AG20443 (cell line): ENCODE results near the gene ZC3H7B.
"Not testable (repeated sequence)": the region's sequence is repeated elsewhere in the genome, so short reads cannot be mapped to it uniquely, and the experiment has no call there.

Experiments used
- DNase-seq: peaks from one replicate; pipeline ENCODE4 v3.0.0; 2012; ENCODE audit warnings: low spot score, mixed read lengths

ZC3H7B gene

DNA sequence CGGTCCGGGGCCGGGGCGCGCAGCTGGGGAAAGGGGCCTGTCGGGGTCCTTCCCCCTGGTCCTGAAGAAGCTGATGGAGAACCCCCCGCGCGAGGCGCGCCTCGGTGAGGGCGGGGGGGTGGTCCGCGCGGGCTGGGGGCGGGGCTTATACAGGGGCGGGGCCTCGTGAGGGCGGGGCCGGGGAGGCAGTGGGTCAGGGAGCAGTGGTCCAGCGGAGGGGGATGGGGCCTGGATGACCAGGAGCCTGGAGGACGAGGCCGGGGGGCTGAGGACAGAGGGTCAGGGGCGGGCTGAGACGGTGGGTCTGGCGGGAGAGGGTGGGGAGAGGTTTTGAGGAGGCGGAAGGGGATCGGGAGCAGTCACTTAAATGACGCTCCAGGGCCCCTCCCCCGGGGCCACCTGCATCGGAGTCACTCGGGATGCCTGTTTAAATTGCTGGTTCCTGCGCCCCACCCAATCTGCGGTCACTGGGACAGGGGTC, 80.8 kb downstream of the ZC3H7B start:
- peak; percentile 91 for DNase-seq

DNA sequence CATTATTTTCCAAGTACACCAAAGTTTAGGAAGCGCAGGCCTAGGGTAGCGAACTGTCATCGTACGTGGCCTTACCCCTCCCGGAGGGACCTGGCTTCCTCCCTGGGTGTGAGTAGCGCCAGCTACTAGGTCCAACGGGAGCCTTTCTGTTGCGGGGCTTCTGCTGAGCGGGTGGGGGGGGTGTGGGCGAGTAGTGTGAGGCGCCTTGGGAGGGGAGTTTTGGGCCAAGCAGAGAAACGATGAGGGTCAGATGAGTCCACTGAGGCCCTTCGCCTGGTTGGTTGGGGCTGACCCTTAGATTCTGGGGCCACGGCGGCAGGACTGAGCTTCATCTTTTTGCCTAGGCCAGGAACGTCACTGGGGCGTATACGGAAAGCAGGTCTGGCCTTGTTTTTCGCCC, 81.3 kb downstream of the ZC3H7B start:
- no peak for DNase-seq

DNA sequence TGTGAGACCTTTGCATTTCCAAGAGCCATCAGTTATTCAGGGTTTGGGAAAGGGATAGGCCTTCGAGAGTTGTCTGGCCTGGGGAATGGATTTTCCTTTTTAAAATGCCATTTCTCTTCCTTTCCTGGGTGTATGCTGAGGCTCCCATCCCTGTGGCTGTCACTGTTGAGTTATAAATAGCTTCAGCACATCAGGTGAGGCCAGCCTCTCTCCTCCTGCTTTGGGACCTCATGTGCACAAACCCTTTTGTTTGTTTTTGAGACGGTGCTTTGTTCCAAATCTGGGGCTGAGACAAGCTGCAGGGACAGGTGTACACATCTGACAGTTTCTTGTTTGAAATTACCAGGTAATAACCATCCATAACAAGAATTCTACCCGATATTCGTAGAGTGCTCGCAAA, 81.8 kb downstream of the ZC3H7B start:
- no peak for DNase-seq

DNA sequence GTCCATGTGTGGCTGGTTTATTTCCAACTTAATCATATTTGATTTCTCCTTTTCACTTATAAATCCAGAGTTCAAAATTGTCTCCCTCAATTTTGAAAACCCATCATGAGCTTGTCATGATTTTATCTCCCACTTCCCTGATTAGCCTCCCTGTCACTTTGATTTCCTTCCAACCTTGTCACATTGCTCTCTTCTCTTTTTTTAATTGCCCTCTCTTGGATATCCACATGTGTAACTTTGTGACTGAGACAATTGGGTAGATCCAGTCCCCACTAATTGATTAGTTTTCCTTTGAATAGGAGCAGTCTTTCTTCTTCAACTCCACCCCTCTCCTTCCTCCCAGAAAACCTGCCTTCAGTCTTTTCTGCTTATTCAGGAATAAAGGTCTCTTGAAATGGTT, 82.8 kb downstream of the ZC3H7B start:
- DNase-seq, result no peak

DNA sequence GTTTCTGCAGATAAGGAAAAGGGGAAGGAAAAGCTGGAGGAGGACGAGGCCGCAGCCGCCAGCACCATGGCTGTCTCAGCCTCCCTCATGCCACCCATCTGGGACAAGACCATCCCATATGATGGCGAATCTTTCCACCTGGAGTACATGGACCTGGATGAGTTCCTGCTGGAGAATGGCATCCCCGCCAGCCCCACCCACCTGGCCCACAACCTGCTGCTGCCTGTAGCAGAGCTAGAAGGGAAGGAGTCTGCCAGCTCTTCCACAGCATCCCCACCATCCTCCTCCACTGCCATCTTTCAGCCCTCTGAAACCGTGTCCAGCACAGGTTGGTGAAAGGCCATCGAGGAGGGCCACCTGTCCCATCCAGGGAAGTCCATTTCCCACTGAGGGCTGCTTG, 86.0 kb downstream of the ZC3H7B start:
- DNase-seq, result no peak

DNA sequence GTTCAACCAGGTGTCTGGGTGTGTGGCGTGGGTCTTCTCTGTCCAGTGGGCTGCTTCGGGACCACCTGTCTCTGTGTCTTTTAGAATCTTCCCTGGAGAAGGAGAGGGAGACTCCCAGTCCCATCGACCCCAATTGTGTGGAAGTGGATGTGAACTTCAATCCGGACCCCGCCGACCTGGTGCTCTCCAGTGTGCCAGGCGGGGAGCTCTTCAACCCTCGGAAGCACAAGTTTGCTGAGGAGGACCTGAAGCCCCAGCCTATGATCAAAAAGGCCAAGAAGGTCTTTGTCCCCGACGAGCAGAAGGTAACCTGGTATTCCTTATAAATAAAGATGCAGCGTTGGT, 92.7 kb downstream of the ZC3H7B start:
- DNase-seq, result no peak

DNA sequence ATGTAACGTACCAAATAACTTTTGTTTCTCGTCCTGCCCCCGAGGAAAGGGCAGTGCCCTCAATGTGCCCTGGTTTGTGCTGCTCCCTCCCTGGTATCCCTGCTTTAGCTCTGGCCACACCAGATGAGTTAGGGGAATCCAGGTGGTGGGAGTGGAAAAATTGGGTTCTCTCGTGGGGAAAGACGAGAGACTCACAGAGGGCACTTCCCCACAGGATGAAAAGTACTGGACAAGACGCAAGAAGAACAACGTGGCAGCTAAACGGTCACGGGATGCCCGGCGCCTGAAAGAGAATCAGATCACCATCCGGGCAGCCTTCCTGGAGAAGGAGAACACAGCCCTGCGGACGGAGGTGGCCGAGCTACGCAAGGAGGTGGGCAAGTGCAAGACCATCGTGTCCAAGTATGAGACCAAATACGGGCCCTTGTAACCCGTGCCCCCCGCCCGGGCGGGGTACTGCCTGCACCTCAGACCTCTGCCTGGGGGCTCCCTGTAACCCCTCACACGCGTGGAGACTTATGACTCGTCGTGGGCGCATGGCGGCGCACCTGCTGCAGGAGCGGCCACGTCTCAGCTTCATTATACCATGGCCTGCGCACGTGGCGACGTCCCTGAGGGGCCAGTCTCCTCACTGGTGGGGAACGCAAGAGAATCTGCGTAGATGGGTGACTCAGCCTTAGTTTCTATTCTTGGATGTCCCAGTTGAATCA, 94.4 kb downstream of the ZC3H7B start:
- DNase-seq, result no peak

DNA sequence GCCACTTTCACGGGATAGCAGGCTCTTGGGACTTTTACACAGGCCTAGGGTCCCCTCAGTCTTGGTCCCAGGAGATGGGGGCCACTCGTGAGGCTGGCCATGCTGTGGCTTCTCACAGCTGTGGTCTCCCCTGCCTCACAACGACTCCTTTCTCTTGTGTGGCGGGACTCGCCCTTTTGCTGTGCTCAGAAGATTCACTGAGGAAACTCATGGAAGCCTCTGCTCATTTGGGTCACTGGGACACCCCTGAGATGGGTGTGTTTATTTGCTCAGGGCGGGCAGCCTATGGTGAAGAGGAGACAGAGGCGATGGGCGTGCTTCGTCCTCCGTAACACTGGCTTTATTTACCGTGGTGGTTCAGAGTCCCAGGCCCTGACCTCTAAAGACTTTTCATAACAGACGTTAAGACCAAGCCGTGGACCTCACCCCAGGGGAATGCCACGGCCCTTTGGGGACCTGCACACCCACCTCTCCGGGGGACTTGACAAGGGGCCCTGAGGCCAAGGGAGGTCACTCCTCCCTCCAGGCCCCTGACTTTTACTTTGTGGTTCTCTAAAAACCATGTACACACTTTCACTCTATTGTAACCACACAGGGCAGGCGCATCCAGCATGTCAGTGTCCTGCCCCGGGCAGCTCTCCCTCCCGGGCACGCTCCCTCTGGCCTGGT, 96.0 kb downstream of the ZC3H7B start:
- no peak for DNase-seq

DNA sequence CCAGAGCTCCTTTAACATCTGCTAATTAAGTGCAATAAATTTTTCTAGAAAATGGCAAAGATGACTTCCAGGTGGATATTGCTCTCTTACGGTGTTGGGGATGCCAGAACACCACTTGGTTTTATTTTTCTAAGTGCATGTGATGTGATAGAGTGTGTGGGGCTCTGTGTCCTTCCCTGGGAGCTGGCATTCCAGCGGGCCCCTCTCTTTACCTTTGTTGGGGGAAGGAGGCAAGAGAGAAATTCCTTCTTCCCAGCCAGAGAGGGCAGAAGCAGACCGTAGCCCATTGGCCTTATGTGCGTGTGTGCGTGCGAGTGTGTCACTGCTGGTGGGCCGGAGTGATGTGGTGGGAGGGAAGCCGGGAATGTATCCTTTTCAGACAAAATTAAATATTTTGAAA, 97.6 kb downstream of the ZC3H7B start:
- DNase-seq, result no peak

DNA sequence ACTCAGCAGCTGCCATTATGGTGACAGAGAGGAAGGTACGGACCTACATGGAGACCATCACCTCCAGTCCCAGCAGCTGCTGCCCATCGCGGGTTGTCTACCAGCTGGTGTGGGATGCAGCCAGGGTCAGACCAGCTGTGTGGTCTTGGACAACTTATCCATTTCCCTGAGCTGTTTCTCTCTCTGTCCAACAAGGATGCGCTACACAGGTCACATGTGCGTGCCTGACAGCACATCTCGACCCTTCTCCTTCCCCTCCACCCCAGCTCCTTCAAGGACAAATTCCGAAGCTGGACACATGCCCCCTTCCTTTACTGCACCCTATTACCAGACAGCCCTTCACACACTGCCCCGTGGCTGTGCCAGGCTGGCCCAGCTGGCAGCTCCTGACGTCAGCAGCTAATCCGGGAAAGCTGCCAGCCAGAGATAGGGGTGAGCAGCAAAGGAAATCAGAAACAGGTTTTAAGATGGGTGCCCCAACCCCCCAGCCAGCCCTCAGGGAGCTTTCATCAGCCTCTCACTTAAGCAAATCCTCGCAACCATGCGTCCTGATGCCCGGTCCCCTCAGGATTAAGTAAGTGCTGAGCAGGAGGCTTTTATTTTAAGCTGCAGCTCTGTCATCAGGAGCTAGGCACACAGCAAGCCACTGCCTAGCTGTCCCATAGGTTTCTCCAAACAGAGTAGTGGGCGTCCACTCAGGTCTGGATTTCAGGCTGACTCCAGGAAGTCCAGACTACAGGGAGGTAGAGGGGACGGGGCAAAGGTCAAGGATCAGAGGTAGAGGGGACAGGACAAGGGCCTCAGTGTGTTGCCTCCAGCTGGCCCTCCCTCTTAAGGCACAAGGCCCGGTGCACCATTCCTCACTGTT, 100.7 kb downstream of the ZC3H7B start:
- DNase-seq, result peak; percentile 70

DNA sequence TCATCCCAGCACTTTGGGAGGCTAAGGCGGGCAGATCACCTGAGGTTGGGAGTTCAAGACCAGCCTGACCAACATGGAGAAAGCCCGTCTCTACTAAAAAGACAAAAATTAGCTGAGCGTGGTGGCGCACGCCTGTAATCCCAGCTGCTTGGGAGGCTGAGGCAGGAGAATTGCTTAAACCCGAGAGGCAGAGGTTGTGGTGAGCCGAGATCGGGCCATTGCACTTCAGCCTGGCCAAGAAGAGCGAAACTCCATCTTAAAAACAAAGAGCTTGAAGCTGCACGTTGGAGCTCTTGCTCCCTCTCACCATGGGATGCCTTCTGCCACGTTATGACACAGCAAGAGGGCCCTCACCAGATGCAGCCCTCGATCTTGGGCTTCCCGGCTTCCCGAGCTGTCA, 101.5 kb downstream of the ZC3H7B start:
- DNase-seq, result not testable (repeated sequence)

DNA sequence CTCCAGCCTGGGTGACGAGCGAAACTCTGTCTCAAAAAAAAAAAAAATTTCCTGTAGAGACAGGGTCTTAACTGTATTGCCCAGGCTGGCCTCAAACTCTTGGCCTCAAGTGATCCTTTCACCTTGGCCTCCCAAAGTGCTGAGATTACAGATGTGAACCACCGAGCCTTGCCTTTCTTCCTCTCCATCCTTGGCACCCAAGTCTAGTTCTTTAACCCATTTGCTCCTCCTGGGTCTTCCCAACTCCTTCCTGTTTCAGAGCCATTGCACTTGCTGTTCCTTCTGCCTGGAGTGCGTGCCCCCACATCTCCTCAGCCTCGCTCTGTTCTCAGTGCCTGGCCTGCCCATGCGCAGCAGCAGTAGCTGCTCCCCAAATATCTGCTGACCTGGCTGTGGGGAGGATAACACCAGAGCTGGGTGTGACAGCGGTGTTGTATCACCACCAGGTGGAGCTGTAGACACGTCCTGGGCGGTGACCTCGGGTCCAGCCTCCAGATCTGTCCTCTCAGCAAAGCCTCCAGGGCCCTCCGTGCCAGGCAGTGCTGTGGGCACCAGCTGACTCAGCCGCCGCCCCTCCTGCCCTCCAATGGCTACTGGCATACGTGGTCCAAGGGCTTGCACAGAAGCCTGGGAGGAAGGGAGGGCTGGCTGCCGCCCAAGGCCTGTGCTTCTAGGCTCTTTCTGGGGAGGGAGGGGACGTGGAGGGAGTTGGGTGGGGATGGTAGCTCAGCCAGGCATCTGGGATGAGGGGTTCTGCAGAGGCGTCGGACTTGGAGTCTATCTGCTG, 102.4 kb downstream of the ZC3H7B start:
- DNase-seq, result peak; percentile 96

DNA sequence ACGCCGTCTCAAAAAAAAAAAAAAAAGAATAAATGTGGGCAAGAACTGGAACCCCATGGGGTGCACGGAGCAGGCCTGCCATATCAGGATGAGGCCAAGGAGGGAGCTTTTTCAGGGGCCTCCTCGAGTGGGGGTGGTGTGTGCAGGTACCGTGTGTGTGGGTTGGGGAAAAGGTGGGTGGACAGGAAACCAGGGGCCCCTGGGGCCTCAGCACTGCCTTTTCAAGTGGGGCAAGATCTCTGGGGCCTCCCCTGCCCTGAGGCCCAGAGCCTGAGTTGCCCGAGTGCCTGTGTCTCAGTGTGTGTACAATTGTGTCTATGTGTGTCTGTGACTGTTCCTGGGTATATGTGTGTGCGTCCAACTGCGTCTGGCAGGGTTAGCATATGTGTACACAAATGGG, 104.3 kb downstream of the ZC3H7B start:
- DNase-seq, result no peak

DNA sequence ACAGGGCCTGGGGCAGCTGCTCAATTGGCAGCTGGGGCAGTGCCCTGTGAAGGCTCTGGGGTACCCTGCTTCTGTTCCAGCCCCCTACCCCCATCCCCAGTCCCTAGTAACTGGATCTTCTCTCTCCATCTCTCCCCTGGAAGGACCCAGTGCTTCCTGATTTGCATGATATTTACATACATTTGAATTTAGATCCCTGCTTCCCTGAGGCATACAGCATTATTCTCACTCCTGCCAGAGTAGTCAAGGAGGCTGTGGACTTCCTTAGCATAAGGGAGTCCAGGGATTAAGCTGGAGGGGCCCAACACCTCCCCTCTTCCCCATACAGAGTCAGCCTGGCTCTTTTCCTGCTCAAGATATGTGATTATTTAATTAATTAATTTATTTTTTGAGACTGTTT, 105.1 kb downstream of the ZC3H7B start:
- no peak for DNase-seq

DNA sequence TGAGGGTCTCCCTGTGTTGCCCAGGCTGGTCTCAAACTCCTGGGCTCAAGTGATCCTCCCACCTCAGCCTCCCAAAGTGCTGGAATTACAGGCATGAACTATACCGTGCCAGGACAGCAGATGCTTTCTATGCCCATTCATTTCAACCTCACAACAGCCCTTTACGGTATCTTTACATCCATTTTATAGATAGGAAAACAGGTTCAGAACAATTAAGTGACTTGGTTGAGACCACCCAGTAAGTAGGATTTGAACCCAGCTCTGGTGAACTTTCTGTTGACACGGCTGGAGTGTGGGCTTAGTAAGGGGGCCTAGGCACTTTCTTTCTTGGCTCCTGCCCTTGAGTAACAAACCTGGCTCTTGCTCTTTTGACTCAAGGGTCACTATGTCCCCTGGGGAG, 106.1 kb downstream of the ZC3H7B start:
- DNase-seq, result no peak

DNA sequence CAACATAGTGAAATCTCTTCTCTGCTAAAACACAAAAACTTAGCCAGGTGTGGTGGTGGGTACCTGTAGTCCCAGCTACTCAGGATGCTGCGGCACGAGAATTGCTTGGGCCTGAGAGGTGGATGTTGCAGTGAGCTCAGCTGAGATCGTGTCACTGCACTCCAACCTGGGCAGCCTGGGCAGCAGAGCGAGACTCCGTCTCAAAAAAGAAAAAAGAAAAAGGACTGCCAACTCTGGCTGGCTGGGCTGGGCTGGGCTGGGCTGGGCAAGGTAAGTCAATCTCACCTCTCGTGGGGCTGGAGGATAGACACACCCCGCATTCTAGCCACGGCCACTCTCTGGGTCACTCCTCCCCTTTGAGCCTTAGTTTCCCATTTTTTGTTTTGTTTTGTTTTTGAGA, 107.3 kb downstream of the ZC3H7B start:
- DNase-seq, result no peak
